Kidney epithelial cell (primary cell): ENCODE data around the gene SOX6. TPM values are rescaled to one million over a fixed set of nuclear protein-coding genes. Genes with fewer than 3 reads are reported as not detected.
"Not testable (repeated sequence)": the region's sequence is repeated elsewhere in the genome, so short reads cannot be mapped to it uniquely, and the experiment has no call there.

Source experiments
- DNase-seq: peaks from one replicate; pipeline ENCODE4 v3.0.0-alpha.2; 2010; ENCODE audit warnings: low read depth
- H3K27me3 ChIP-seq: 2 replicates; pipeline ENCODE4 v1.6.0; 2011; ENCODE audit warnings: low read length; ENCODE audit not compliant: control insufficient read depth, insufficient read depth
- H3K36me3 ChIP-seq: 2 replicates; pipeline ENCODE4 v1.5.1; 2011; ENCODE audit warnings: low read length; ENCODE audit not compliant: control insufficient read depth, insufficient read depth
- H3K4me3 ChIP-seq: 2 replicates; pipeline ENCODE4 v1.5.1; 2011; ENCODE audit warnings: low read depth, mild to moderate bottlenecking, control low read depth, low read length
- CTCF ChIP-seq: IDR thresholded peaks from 2 replicates; pipeline ENCODE4 v1.5.1; 2011; ENCODE audit warnings: mild to moderate bottlenecking, moderate library complexity, low read length, control low read depth, inconsistent platforms; ENCODE audit not compliant: insufficient read depth, poor library complexity, severe bottlenecking
- total RNA-seq: library from RNA; depleted of rRNA; stranded (reverse); fragments of >200 nt; gene quantifications from 2 replicates; pipeline ENCODE4 v1.2.3, GENCODE V29; 2015

Gene SOX6
- total RNA-seq, 1 donor from 2014 or later = 2.7 TPM

- no peak for DNase-seq
- TF ChIP-seq CTCF = no peak
- Histone ChIP-seq H3K36me3 (no peaks in the 10 kb centered on the region), H3K27me3 (no peaks in the 10 kb centered on the region), H3K4me3 (no peak overlapping the region)
Observed at GRCh38 chr11:16030664-16031063, 325.7 kb downstream of the SOX6 start.

- not testable (repeated sequence) for H3K4me3 ChIP-seq, DNase-seq, H3K36me3 ChIP-seq, H3K27me3 ChIP-seq
Observed at GRCh38 chr11:16029151-16029550, 327.2 kb downstream of the SOX6 start.

GRCh38 chr11:16028419-16028818 lies 327.9 kb downstream of the SOX6 start:
- Histone ChIP-seq H3K27me3 (no peaks in the 10 kb centered on the region), H3K4me3 (no peak overlapping the region), H3K36me3 (no peaks in the 10 kb centered on the region)
- DNase-seq = no peak
- no peak for TF ChIP-seq CTCF

GRCh38 chr11:16027621-16028020 lies 328.7 kb downstream of the SOX6 start:
- H3K4me3 ChIP-seq = no peak overlapping the region
- TF ChIP-seq CTCF = no peak
- H3K36me3 ChIP-seq = no peaks in the 10 kb centered on the region
- DNase-seq = no peak
- H3K27me3 ChIP-seq = no peaks in the 10 kb centered on the region

GRCh38 chr11:16026849-16027248 lies 329.5 kb downstream of the SOX6 start:
- TF ChIP-seq CTCF = no peak
- Histone ChIP-seq H3K36me3 (no peaks in the 10 kb centered on the region), H3K4me3 (no peak overlapping the region), H3K27me3 (no peaks in the 10 kb centered on the region)
- DNase-seq = no peak

- Histone ChIP-seq H3K4me3 (no peak overlapping the region), H3K36me3 (no peaks in the 10 kb centered on the region), H3K27me3 (no peaks in the 10 kb centered on the region)
- DNase-seq = no peak
- TF ChIP-seq CTCF = no peak
Observed at GRCh38 chr11:16018931-16019330, 337.4 kb downstream of the SOX6 start.
